Erythroblast (primary cell): ENCODE data around the gene SERP1.

Experiments used
- GATA1 ChIP-seq: IDR thresholded peaks from 2 replicates; pipeline ENCODE4 v1.6.1; 2011; ENCODE audit warnings: low read depth, mild to moderate bottlenecking, control low read depth, low read length, moderate library complexity
- POLR2A ChIP-seq: IDR thresholded peaks from 2 replicates; pipeline ENCODE4 v1.6.1; 2011; ENCODE audit warnings: mild to moderate bottlenecking, low read length

DNA sequence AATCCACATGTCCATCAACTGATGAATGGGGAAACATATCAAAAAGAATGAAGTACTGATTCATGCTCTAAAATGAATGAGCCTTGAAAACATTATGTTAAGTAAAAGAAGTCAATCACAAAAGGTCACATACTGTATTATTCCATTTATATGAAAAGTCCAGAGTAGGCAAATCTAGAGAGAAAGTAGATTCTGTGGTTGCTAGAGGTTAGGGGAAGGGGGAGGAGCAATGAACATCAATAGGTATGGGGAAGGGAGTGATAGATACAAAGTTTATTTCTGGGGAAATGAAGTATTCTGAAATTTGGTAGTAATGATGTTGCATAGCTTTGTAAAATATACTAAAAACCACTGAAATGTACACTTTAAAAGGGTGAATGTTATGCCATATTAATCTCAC lies 14.5 kb downstream of the SERP1 start:
- no peak for TF ChIP-seq POLR2A
- no peak for TF ChIP-seq GATA1
